CD4-positive, alpha-beta T cell treated with Interleukin-21 for 1 hour (primary cell): ENCODE data around the gene ANKRD10.

Source experiments
- DNase-seq: peaks from one replicate; pipeline ENCODE4 v3.0.0-alpha.2; 2020

The ANKRD10 gene

DNA sequence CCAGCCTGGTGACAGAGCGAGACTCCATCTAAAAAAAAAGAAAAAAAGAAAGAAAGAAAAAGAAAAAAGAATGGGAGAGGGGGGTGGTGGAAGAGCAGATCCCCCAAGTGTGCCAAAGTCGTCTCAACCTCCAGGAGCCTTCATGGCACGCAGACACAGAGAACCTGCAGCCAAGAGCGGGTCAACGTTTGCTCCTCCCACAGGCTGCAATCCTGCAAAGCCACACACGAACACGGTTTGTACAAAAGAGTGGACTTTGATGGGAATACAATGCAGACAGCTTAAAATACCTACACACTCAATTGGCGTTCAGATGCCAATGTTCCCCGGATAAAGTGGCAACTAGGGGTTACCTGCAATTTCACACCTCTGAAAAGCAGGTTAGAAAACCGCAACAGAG, 29.4 kb downstream of the ANKRD10 start:
- no peak for DNase-seq

- no peak for DNase-seq
Observed at GRCh38 chr13:110884517-110884916, 30.4 kb downstream of the ANKRD10 start.

GRCh38 chr13:110883542-110883941, 31.3 kb downstream of the ANKRD10 start:
- no peak for DNase-seq

DNA sequence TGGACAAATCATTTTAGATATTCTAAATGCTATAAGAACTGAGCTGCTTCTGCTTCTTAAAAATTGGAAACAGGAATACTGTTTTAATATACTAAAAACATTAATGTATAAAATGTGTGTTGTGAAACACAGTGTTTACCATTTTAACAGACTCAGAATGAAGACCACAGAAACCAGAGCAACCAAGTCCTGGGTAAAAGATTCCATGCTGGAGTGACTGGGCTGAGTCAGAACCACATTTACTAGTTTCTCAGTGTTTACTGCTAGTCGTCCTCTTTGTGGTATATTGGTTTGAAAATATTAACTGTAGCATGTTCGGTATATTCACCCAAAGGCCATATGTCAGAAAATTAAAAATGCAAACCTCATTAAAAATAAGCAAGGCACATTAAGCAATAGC, 31.9 kb downstream of the ANKRD10 start:
- no peak for DNase-seq

GRCh38 chr13:110881839-110882627, 32.8 kb downstream of the ANKRD10 start:
- DNase-seq = no peak

GRCh38 chr13:110880627-110881026, 34.2 kb downstream of the ANKRD10 start:
- DNase-seq = no peak

DNA sequence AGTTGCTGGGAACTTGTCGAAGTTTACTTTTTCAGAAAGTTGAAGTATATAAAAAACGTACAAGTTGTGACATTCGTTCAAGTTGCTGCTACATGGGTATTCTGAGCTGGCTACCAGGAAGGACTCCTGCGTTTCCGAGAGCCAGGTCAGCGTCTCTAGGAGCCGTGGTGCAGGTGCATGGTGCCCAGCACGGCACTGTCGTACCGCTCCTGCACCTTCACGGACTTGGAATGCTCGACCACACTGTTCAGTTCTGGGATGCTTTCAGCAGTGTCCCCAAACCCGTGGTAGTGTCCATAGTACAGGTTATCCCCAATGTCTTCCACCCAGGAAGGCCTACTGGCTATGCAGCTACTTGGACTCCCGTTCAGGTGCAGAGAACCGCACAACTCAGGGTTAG, 35.4 kb downstream of the ANKRD10 start:
- no peak for DNase-seq

- no peak for DNase-seq
Observed at GRCh38 chr13:110877737-110878258, 37.1 kb downstream of the ANKRD10 start.

- no peak for DNase-seq
Observed at GRCh38 chr13:110876609-110877008, 38.3 kb downstream of the ANKRD10 start.

DNA sequence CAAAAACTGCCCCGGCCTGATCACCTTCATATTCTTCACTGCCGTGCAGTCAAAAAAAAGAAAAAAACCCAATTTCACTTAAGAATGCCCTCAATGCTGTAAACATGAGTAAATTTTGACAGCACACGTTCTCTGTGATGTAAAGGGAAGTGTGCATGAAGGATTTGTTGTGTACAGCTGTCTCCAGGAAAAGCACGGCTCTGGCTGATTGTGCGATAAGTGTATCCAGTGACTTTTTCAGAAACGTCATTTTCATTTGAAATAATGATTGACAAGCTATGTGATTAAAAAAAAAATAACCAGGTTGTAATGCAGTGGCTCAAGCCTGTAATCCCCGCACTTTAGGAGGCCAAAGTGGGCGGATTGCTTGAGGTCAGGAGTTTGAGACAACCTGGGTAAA, 39.6 kb downstream of the ANKRD10 start:
- DNase-seq = no peak

GRCh38 chr13:110874508-110874960, 40.3 kb downstream of the ANKRD10 start:
- DNase-seq = peak; percentile 33

DNA sequence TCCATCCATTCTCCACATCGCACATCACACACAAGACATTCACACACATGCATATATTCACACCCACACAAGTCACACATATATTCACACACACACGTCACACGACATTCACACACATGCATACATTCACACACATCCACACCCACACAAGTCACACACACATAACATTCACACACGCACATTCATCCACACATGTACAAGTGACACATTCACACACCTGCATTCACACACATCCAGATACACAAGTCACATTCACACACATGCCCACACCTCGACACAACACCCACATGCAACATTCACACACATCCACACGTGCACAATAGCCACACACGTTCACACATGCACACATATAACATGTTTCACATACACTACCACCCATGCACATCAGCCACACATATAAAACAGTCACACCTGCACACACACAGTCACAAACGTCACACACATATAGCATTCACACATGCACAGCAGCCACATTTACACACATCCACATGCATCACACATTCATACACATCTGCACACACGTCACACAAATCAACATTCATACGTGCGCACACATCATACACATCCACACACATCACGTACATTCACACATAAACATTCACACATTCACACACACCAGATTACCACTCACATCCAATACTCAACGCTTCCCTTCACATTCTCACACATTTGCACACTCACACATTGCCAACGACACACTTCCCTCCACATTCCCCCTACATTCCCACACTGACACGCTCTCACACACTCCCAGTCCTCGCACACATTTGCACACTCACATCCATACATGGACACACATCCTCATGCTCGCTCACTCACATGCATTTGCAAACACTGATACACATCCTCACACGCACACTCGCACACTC, 41.0 kb downstream of the ANKRD10 start:
- no peak for DNase-seq

GRCh38 chr13:110872768-110873638, 41.9 kb downstream of the ANKRD10 start:
- no peak for DNase-seq

- DNase-seq = no peak
Observed at GRCh38 chr13:110872034-110872767, 42.7 kb downstream of the ANKRD10 start.

DNA sequence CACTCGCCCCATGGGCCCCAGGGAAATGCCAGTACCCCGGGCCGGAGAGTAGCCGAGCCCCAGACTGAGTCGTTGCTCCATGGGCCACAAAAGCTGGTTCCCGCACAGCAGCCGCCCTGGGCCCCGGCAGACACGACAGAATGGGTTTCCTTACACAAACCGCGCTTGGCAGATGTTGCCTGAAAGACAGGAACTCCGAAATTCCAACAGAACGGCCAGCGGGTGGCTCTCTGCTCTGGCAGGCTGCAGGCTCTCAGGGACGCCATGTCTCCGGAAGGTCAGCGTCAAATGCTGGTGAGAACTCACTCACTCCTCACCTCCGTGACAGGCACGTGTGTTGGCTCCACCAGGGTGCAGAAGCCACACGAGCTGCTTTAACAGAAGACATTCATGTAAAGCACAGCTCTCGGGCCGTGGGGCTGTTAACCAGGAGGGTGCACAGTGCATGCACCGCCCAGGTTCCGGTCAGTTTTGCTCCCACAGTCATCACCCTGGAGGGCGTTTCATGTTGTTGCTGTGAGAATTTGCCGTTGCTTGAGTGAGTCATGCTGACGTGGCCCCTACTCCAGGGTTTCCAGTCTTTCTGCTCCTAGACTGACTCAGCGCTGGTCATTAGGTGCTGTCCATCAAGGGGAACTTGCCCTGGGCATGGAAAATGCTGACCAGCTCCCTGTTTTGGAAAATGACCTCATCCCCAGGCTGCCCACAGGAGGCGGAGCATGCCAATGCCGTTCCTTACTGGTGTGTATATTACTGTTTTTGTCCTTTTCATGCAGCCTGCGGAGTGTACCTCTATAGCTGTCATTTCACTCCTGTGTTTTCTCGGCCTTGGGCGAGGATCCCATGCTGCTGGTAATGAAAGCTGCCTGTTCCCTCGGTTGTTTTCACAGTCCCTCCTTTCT, 44.8 kb downstream of the ANKRD10 start:
- DNase-seq = no peak

- no peak for DNase-seq
Observed at GRCh38 chr13:110869231-110869804, 45.6 kb downstream of the ANKRD10 start.

DNA sequence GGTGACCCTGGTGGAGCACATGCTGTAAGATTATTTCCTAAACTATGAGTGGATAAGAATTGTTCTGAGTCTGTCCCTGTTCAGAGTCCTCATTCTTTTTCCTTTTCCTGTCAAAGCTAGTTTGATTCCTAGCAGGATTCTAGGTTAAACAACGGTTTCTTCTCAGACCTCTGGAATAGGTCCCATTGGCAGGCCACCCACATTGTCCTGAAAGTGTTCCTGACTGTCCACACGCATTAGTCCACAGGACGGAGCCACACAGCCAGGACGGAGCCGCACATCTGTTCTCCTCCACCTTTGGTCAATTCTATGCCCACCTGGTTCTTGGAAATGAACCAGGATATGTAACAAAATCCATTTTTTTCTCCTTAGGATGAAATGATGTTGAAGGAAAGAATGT, 46.1 kb downstream of the ANKRD10 start:
- DNase-seq = no peak

DNA sequence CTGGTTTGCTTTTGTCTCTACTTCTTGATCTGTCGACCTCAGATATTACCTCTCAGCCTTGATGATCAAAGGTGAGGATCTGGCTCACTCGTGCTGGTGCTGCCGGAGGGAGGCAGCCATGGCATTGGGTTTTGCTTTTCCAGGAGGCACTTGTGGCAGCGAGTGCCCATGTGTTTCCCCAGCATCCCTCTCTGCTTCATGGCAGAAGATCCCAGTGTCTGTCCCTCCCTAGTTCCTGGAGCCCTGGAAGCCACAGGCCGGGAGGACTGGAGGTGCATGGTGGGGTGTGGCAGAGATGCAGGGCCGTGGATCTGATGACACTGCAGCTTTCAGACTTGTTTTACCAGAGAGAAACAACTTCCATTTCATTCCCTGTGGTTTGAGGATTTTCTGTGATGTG, 47.5 kb downstream of the ANKRD10 start:
- DNase-seq = no peak

GRCh38 chr13:110866491-110867170, 48.2 kb downstream of the ANKRD10 start:
- DNase-seq = no peak

DNA sequence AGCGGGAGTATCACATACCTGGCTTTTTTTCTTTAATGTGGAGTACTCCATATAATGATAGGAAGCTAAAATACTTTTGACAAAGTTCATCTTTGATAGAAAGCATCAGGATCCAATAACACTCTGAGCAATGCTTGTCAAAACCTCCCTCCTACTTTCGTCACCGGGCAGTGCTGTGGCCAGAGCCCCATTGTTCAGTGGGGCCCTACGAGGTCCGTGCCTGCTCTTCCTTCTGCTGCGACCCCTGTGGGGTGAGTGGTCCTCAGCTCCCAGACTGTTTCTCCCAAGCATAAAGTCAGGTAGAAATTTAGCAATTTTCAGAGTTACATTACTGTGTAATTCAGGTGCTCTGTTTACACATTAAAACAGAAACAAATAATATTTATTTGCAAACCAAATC, 51.2 kb downstream of the ANKRD10 start:
- no peak for DNase-seq
